ENCODE data around the gene USP15. TPM values are rescaled to one million over a fixed set of nuclear protein-coding genes. Genes with fewer than 3 reads are reported as not detected.

Gene USP15
- total and polyA plus RNA-seq, 2 of the 8 experiments (the other 6 are each of a cell fraction or from before 2014, with no cell fraction given), result 12.7 to 38.6 TPM

DNA sequence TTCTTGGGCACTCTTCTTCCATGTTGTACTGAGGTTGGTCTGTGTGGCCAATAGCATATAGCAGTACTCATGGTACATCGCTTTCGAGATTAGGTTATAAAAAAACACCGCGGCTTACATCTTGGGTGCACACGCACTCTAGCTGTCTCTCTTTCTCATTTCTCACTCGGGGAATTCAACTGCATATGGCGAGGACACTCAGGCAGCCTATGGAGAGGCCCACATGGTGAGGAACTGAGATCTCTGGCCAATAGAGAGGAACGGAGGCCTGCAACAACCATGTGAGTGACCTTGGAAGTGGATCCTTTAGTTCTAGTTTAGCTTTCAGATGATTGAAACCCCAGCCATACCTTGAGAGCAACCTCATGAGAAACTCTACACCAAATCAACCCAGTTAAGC, 45.6 kb downstream of the USP15 start (continued):
- TF ChIP-seq CHD7 (IDR thresholded peaks at IDR 0.05; ENCODE audit: insufficient replicate concordance, low read length) (no peak), BCL11A (IDR thresholded peaks at IDR 0.05; ENCODE audit: low read depth in 2 of 2, low read length in 2 of 2) (no peak)

Measured in H1 (cell line).